ENCODE results near the gene UGT2A2.
"Not testable (repeated sequence)": the region's sequence is repeated elsewhere in the genome, so short reads cannot be mapped to it uniquely, and the experiment has no call there.

UGT2A2 gene
- long read RNA-seq, donor 1, partial matches to known transcripts = 9 of 9 reads
- long read RNA-seq, donor 1, other reads (novel, unspliced or antisense) = 0 of 9 reads
- long read RNA-seq, donor 2 = 0 reads
- long read RNA-seq, donor 3, partial matches to known transcripts = 8 of 8 reads
- long read RNA-seq, donor 3, other reads (novel, unspliced or antisense) = 0 of 8 reads
- long read RNA-seq, donor 4 = 0 reads
- long read RNA-seq, donor 5 = 0 reads
- long read RNA-seq, donor 6 = 0 reads
- long read RNA-seq, donor 7 = 0 reads
- long read RNA-seq, donor 8 = 0 reads

DNA sequence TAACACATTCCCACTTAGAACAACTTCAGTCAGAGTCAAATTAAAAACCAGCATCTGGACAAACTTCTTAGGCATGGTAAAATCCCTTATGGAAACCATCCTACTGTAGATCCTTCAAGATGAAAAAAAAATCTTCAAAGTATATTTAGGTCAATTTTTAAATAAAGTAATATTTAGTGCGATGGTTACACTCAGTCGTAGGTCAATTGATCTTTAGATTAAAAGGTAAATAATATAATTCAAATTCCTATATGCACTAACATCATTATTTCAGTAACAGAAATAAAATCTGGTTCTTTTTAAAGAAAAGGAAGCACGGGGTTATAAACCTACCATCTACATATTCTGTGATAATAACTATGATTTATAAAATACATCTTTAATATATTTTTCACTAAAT, at the start of gene UGT2A2:
Gene UGT2A2 (minus strand): TSS at position 101 of the 400 bp plus-strand sequence. CDS start 2 bp downstream, at position 99.
- no peak for DNase-seq

DNA sequence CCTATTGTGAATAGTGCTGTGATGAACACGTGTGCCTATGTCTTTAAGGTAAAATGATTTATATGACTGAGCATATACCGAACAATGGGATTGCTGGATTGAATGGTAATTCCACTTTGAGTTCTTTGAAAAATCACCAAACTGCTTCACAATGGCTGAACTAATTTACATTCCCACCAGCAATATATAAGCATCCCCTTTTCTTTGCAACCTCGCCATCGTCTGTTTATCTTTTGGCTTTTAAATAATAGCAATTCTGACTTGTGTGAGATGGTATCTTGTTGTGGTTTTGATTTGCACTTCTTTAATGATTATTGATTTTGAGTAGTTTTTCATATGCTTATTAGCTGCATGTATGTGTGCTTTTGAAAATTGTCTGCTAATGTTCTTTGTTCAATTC, 45.4 kb upstream of the UGT2A2 start:
- DNase-seq = no peak

DNA sequence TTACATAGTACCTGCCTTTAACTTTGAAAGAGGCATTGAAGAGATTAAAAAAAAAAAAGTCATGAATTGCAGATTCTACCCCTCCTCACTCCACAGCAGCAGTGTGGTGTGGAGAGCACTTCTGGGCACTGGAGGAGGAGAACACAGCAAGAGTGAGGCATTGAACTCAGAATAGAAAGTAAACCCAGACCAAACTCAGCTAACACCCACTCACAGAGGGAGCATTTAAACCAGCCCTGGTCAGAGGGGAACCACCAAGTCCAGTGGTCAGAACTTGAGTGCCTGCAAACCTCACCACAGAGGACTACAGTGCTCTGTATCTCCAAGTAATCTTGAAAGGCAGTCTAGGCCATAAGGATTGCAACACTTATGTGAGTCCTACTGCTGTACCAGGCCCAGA, 29.2 kb upstream of the UGT2A2 start:
- DNase-seq = no peak

DNA sequence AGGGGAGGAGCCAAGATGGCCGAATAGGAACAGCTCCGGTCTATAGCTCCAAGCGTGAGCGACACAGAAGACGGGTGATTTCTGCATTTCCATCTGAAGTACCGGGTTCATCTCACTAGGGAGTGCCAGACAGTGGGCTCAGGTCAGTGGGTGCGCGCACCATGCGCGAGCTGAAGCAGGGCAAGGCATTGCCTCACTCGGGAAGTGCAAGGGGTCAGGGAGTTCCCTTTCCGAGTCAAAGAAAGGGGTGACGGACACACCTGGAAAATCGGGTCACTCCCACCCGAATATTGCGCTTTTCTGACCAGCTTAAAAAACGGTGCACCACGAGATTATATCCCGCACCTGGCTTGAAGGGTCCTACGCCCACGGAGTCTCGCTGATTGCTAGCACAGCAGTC, 24.6 kb upstream of the UGT2A2 start:
- DNase-seq = not testable (repeated sequence)

DNA sequence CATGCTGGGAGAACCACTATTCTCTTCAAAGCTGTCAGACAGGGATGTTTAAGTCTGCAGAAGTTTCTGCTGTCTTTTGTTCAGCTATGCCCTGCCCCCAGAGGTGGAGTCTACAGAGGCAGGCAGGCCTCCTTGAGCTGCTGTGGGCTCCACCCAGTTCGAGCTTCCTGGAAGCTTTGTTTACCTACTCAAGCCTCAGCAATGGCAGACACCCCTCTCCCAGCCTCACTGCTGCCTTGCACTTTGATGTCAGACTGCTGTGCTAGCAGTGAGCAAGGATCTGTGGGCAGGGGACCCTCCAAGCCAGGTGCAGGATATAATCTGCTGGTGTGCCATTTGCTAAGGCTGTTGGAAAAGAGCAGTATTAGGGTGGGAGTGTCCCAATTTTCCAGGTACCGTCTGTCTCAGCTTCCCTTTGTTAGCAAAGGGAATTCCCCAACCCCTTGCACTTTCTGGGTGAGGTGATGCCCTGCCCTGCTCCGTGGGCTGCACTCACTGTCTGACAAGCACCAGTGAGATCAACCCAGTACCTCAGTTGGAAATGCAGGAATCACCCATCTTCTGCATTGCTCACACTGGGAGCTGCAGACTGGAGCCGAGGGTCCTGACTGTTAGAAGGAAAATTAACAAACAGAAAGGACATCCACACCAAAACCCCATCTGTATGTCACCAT, 21.8 kb upstream of the UGT2A2 start:
- DNase-seq = not testable (repeated sequence)

DNA sequence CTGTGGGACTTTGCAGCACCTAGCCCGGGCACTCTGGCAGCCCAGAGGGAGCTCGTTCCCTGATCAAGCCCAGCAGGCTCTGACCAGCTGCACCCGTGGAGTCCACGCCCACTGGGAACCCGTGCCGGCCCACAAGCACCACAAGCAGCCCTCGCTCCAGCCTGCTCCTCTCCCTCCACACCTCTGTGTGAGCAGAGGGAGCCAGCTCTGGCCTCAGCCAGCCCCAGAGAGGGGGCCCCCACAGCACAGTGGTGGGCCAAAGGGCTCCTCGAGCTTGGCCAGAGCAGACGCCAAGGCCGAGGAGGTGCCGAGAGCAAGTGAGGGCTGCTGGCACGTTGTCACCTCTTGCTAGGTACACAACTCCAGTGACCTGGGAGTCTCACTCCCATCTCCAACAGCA, 18.7 kb upstream of the UGT2A2 start:
- DNase-seq = no peak

DNA sequence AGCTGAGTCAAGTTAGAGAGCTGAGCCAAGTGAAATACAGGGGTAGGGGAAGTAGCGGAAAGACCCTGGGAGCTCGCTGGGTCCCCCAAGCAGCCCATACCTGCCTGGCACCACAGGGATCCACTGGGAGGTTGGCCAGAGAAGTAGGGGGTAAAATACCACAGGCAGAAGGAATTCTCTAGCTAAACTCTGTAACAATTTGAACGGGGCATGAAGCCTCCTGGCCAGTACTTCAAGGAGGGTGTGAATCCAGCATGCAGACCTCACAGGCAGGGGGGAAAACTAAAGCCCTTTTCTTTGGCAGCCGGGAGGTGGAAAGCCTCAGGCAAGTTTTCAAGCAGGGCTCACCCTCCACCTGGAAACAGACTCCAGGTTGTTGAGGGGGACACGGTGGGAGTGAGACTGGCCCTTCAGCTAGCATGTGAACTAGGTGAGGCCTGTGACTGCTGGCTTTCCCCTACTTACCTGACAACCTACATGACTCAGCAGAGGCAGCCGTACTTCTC, 17.3 kb upstream of the UGT2A2 start:
- DNase-seq = no peak

DNA sequence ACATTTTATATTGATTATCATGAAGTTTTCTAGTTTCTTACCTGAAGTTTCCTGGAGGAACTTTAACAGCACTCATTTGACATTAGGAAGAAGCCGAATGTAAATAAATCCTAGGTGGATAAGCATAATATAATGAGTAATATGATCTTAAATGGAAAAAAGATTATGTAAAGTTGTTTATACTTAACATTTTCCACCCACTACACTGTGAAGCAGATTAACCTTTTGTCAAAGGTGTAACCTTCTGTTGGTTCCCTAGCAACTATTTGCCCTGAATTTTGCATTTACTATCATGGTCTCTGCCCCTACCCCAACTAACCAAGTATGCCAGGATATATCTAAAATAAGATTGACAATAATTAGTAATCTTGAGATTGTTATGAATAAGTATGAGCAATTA, 13.7 kb upstream of the UGT2A2 start, which contains the start of gene UGT2A1:
Gene UGT2A1 (minus strand): TSS at position 101 of the 400 bp plus-strand sequence. CDS start 5,603 bp downstream, outside the sequence.
- DNase-seq = no peak

DNA sequence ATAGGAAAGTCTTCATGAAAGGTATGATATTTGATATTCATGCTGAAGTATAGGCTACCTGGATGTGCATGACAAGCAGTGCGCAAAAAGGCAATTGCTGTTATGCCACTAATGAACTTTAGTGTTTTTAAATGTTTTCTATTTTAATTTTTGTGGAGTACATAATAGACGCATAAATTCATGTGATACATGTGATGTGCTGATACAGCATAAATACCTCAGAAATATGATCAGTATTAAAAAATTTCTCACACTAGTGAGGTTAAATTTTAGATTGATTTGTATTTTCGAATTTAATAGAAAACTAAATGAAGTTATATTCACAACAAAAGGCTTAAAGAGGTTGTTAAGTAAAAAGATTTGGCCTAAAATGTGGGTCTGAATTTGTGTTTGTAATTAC, 11.4 kb upstream of the UGT2A2 start:
- no peak for DNase-seq

DNA sequence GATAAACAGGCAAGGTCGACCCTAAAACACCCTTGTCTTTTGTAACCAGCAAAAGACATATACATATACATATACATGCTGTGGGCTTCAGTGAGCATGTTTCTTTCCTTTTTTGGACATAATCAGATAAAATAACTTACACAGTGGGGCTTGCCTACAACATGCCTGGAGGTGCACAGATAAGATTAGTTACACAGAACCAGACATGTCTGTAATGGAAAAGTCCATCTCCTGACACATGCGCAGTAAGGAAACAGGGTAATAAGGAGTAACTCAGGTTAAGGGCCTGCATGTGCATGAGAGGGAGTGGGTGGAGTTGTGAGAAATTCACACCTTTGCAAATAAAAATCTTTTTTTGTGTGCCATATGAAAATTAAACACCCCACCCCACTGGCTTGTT, 10.2 kb upstream of the UGT2A2 start:
- no peak for DNase-seq

DNA sequence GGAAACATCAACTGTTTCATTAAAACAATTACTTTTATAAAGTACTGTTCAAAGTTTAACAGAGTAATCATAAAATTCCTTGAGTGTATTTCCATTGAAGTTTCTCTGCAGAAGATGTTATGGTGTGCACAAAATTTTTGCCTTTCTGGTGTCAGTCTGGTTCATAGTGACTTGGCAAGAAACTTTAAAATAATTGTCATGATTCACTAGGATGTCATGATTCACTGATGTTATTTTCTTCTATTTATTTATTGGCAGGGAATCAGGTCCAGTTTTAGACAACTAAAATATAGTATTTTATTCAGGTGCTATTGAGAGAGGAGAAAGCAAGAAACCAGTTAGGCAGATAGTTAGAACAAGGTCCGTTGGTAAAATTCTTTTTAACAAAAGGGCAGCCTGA, 9.8 kb upstream of the UGT2A2 start:
- no peak for DNase-seq

DNA sequence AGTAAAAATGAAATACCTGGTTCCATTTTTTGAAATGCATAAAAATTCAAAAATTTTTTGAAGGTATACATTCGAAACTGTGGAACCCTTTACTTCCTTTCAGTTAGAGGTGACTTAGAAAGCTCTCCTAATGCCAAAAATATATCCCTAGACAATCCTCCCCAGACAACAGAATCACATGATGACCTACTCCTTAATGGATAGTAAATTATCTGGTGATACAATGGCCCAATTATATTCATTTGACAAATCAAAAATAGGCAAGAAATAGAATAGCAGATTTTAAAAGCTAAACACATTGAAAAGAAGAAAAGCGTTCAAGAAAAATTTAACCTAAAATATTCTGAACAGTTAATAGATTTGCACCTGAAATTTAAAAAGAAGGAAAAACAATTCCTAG, 3.5 kb upstream of the UGT2A2 start:
- no peak for DNase-seq

DNA sequence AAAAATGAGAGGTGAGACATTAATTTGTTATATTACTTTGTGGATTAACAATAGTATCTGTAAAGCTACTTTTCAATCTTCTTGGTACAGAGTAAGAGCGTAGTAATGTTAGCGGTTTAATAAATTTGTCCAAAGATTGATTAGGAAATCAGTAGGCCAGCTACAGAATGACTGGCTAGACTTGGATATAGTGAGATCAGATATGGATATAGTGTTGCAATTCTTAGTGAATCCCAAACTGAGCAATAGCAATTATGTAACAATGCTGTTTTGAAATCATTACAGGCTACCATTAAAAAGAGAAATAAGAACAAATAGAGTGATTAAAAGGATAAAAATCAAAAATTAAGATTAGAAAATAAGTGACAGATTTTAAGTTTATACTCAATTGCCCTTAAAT, 847 bp upstream of the UGT2A2 start:
- DNase-seq = no peak

DNA sequence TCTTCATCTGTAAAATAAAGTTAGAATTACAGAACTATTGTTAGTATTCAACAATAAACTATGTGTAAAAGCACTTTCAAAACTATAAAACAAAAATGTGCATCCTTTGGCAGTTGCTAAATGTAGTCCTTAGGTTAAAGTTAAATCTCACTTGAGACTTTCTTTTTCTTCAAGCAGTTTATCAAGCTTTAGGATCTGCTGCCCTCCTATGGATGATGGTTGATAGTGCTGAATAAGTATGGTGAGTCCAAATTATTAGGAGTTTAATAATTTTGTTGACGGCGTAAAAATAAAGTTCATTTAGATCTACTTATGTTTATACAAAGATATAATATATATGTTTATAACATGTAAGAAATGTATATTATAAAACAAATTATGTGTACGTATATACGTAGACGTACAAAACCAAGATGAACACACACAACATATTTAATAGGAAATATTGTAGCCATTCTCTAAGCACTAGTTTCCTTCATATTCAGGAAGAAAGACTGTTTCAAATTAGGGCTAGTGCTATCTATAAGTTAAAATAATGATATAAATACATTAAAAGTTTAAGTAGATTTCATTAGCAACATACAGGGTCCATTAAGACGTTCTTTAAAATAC, 22.3 kb downstream of the UGT2A2 start:
- peak; percentile 2 for DNase-seq

DNA sequence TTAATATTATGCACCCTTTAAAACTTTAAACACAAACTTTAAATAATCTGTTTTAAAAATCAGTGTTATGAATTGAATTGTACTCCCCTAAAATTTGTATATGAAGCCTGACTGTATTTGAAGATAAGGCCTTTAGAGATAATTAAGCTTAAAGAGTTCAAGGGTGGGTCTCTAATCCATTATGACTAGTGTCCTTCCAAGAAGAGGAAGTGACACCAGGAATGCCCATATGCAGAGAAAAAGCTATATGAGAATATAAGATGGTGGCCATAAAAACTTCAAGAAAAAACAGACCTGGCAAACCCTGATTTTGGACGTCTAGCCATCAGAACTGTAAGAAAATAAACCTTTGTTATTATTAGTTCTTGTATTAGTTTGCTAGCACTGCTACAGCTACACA, 29.0 kb downstream of the UGT2A2 start:
- DNase-seq = no peak

DNA sequence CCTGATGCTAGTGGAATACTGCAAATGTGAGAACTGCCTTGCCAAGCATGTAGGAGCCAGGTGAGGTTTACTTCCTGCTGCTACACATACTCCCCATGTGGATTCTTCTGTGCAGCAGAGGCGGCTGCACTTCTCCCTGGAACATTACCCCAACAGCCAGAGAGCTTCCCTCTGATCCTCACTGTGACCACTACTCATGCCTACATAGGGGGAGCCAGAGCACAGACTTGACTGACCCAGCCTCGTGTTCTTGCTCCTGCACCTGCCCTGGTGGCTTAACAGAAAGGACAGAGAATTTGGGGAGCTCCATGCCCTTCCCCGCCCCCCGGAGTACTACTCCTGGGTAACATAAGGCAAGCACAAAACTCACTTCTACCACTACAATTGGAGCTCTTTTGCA, 38.4 kb downstream of the UGT2A2 start:
- no peak for DNase-seq

DNA sequence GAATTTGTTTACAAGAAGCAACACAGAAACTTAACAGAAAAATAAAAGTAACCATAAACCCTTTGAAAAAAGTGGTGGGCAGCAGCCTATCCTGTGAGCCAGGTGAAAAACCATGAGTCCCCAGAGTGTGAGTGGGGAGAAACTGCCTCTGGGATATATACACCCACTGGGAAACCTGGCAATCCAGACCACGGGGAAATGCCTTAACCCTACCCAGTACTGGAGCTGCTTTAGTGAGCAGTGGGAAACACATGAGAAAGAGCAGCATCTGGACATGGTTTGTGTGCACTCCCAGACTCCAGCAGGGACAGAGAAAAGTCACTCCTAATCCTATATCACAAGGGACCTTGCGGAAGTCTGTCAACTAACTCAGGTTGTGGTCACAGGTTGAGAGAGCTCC, 39.4 kb downstream of the UGT2A2 start:
- no peak for DNase-seq

DNA sequence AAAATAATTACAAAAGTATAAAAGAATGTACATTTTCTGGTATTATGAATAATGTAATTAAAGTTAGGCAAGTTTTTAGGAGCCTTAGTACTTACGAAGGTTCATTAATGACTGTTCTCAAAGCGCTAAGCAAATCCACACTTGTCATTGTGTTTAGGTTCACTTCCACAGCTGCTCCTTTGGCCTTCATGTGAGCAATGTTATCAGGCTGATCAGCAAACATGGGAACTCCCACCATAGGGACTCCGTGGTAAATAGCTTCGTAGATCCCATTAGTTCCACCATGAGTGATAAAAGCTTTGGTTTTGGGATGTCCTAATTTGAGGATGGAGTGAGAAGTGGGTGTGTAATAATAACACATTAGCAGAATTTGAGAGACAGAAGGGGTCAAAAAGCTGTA, 45.1 kb downstream of the UGT2A2 start:
- DNase-seq = no peak

DNA sequence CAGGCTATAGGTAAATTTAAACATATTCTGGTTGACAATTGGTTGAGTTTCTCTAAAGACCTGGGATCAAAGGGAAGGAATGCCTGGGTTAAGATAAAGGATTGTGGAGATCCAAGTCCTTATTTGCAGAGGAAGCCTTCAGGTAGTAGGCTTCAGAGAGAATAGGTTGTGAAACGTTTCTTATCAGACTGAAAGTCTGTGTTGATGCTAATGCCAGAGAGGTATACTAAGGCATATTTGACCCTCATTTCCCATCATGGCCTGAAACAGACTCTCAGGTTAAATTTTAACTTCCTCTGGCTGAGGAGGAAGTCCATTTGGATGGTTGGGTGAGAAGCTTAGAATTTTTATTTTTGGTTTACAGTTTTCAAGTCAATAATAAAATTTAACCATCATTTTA, 48.1 kb downstream of the UGT2A2 start:
- DNase-seq = no peak

DNA sequence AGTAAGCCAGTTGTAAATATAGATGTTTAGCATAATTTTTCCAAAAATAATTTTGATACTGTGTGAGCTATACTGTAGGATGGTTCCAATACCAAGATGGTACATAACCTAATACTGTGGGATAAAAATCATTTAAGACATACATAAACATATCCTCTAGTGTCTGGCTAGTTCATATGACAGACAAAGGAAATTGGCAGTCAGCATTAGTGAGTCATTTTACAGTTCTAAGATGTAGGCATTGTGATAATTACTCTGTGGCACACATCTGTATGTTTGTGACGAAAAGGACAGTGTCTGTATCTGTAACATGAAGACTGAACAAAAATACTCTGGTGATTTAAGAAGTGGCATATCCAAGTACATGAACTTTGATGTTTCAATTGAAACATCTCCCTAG, 49.6 kb downstream of the UGT2A2 start:
- no peak for DNase-seq

DNA sequence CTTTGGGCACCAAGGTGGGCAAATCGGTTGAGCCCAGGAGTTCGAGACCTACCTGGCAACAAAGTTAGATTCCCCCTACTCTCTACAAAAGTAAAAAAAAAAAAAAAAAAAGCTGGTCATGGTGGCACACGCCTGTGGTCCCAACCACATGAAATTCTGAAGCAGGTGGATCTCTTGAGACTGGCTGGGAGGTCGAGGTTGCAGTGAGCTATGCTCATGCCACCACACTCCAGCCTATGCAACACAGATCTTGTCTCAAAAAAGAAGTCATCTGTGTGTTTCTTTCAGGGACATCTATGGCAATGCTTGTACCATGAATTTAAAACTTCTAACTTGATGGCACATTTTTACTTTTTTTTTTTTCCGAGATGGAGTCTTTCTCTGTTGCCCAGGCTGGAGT, 55.3 kb downstream of the UGT2A2 start:
- no peak for DNase-seq

DNA sequence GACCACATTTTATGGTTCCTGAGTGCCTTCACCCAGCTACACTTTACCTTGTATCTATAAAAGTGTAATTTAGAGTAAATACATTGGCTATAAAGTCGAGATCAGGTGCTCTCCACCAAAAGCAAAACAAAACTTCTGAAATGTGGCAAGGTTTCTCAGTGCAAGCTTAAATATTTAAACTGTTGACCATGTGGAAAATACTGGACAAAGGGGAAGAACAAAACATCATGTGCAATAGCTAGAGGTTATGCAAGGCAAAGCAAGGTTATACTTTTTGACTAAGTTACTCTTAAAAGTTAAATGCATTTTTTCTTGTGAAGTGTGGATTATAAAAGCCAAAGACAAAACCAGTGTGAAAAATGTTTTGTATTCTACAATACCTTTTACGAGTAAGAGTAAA, 55.9 kb downstream of the UGT2A2 start:
- no peak for DNase-seq

DNA sequence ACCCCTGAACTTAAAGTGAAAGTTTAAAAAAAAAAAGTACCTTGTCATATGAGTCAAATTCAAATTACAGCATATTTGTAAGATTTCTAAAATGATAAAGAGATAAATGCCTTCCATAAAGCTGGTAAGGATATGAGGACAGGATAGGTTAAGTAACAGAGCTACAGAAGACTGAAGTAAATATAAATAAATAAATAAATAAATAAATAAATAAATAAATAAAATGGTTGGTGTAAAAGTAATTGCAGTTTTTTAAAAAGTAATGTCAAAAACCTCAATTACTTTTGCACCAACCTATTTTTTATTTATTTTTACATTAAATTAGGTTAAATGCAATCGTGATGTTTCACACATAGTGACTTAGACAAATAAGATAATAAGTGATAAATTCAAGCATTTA, 62.2 kb downstream of the UGT2A2 start:
- DNase-seq = no peak
